ENCODE measurements around the gene ECE1. TPM values are rescaled to one million over a fixed set of nuclear protein-coding genes. Genes with fewer than 3 reads are reported as not detected.

The ECE1 gene
- total and polyA plus RNA-seq, 2 of the 13 experiments (the other 11 are each of a cell fraction or from before 2014, with no cell fraction given) = 13.5 to 21.2 TPM

- H3K4me3 ChIP-seq (replicated peaks in 1 of 3; ENCODE audit: insufficient read depth in 1 of 3, low read depth in 2 of 3, low read length in 3 of 3) = no peak overlapping the region
- intact Hi-C loops (cut with micrococcal nuclease; ENCODE audit: unreplicated experiment) = loop anchor here (5.0 kb wide), 1 partner anchor 70 kb away; no protein-coding TSS in a partner anchor
- in situ Hi-C loops (cut with HindIII; ENCODE audit: extremely low pct_ligation_motif_present, low pct_unique_long_range_greater_than_20kb) = no loop called here
- no peaks in the 10 kb centered on the region for H4K20me1 ChIP-seq (ENCODE audit: insufficient read depth, low read length)
- no peak overlapping the region for H3K9ac ChIP-seq (ENCODE audit: insufficient read depth, low read depth, low read length)
- no peak for ATAC-seq
- no peak for DNase-seq (ENCODE audit: low spot score)
- no peak for FAIRE-seq
- no peaks in the 10 kb centered on the region for H3K9me3 ChIP-seq (ENCODE audit: low read length)
- no peak overlapping the region for H2AFZ ChIP-seq (ENCODE audit: low read length)
- peaks cover 91% of the 10 kb centered on the region for H3K4me1 ChIP-seq (ENCODE audit: insufficient read depth, low read length)
- TF ChIP-seq PLSCR1 (CRISPR knock-in tag; IDR thresholded peaks at IDR 0.05; ENCODE audit: borderline replicate concordance) = no peak
- TF ChIP-seq FOXO1 (CRISPR knock-in tag; IDR thresholded peaks at IDR 0.05) = no peak
- no peak for TF ChIP-seq EZH2 (conservative IDR thresholded peaks at IDR 0.05; ENCODE audit: low read depth, low read length)
- H3K4me2 ChIP-seq (ENCODE audit: low read depth, low read length) = no peak overlapping the region
- WGBS (ENCODE audit: low lambda C conversion rate) = 97% methylated on average over 16 of the region's 16 CpGs
- ChIA-PET CTCF (ENCODE audit: low intra/inter-chr PET ratio, low total read pairs) (no interaction called here), POLR2A (interaction anchor here (1.3 kb wide), 1 partner anchor 16 kb away, joined by 5 read pairs; no protein-coding TSS in a partner anchor)
- no peaks in the 10 kb centered on the region for H3K79me2 ChIP-seq (ENCODE audit: insufficient read depth, low read length)
- no peaks in the 10 kb centered on the region for H3K27me3 ChIP-seq (ENCODE audit: control insufficient read depth in 1 of 2, insufficient read depth in 2 of 2, low read length in 2 of 2)
- no peaks in the 10 kb centered on the region for H3K36me3 ChIP-seq (replicated peaks in 1 of 2; ENCODE audit: control insufficient read depth in 1 of 2, insufficient read depth in 2 of 2, low read length in 2 of 2)
- H3K27ac ChIP-seq (ENCODE audit: extremely low read length, insufficient read depth, low read length) = no peak overlapping the region
- BruUV-seq (replicated peaks) = no TSS peak
These were observed 22.8 kb downstream of the ECE1 start for GRCh38 chr1:21267191-21268077.

GRCh38 chr1:21266119-21266774 lies 24.0 kb downstream of the ECE1 start:
- FAIRE-seq = no peak
- Histone ChIP-seq H3K9me3 (ENCODE audit: low read length) (no peaks in the 10 kb centered on the region), H4K20me1 (ENCODE audit: insufficient read depth, low read length) (no peaks in the 10 kb centered on the region), H3K4me2 (ENCODE audit: low read depth, low read length) (0 out of 2 replicates have a peak overlapping the region, but pooled peaks have one; percentile 9), H2AFZ (ENCODE audit: low read length) (no peak overlapping the region), H3K27me3 (ENCODE audit: control insufficient read depth in 1 of 2, insufficient read depth in 2 of 2, low read length in 2 of 2) (no peaks in the 10 kb centered on the region), H3K36me3 (replicated peaks in 1 of 2; ENCODE audit: control insufficient read depth in 1 of 2, insufficient read depth in 2 of 2, low read length in 2 of 2) (no peaks in the 10 kb centered on the region), H3K79me2 (ENCODE audit: insufficient read depth, low read length) (no peaks in the 10 kb centered on the region), H3K9ac (ENCODE audit: insufficient read depth, low read depth, low read length) (no peak overlapping the region), H3K4me3 (replicated peaks in 1 of 3; ENCODE audit: insufficient read depth in 1 of 3, low read depth in 2 of 3, low read length in 3 of 3) (no peak overlapping the region), H3K4me1 (ENCODE audit: insufficient read depth, low read length) (peaks cover 91% of the 10 kb centered on the region), H3K27ac (ENCODE audit: extremely low read length, insufficient read depth, low read length) (no peak overlapping the region)
- ChIA-PET CTCF (ENCODE audit: low intra/inter-chr PET ratio, low total read pairs) (no interaction called here), POLR2A (no interaction called here)
- in situ Hi-C loops (cut with HindIII; ENCODE audit: extremely low pct_ligation_motif_present, low pct_unique_long_range_greater_than_20kb) (no loop called here), intact Hi-C loops (cut with micrococcal nuclease; ENCODE audit: unreplicated experiment) (loop anchor here (5.0 kb wide), 1 partner anchor 71 kb away; no protein-coding TSS in a partner anchor)
- 61% methylated on average over 8 of the region's 12 CpGs for WGBS (ENCODE audit: low lambda C conversion rate)
- ATAC-seq = no peak
- no TSS peak for BruUV-seq (replicated peaks)
- DNase-seq (ENCODE audit: low spot score) = peak; percentile 38
- TF ChIP-seq FOXP4 (CRISPR knock-in tag; IDR thresholded peaks at IDR 0.05) (peak; percentile 35; the same call in 1 of the 2 replicates), FOXJ3 (CRISPR knock-in tag; IDR thresholded peaks at IDR 0.05; ENCODE audit: borderline replicate concordance) (no peak), ZNF670 (CRISPR knock-in tag; IDR thresholded peaks at IDR 0.05; ENCODE audit: borderline replicate concordance) (no peak), ZFY (CRISPR knock-in tag; IDR thresholded peaks at IDR 0.05) (0 out of 2 replicates have a peak, but pooled peaks have one; percentile 36)

Data from HepG2 (cell line).